K562 (cell line): ENCODE data around the gene NRARP. TPM values are rescaled to one million over a fixed set of nuclear protein-coding genes. Genes with fewer than 3 reads are reported as not detected.

Experiments used
- DDX20 ChIP-seq: fragments of 450-650 bp; IDR thresholded peaks from 2 replicates; pipeline ENCODE4 v1.6.1; 2016; ENCODE audit warnings: missing genetic modification characterization, low read depth, mild to moderate bottlenecking, missing compliant biosample characterization, moderate library complexity
- HEY1 ChIP-seq: fragments of 250-450 bp; sonication (Bioruptor Pico); IDR thresholded peaks from 2 replicates; pipeline ENCODE4 v1.5.0; 2020; ENCODE audit warnings: mild to moderate bottlenecking, moderate library complexity, borderline replicate concordance
- MAZ ChIP-seq, 2 experiments: fragments of 450-650 bp in 1 of 2; sonication (generic) in 1 of 2; formaldehyde crosslinking; IDR thresholded peaks in 1 of 2; conservative IDR thresholded peaks in 1 of 2; 2 replicates each; pipeline versions ENCODE4 v1.4.0 to v1.5.0; 2020; ENCODE audit warnings: mild to moderate bottlenecking in 1 of 2, missing genetic modification reagents in 1 of 2
- MYBL2 ChIP-seq, 2 experiments: fragments of 450-650 bp in 1 of 2; sonication (generic) in 1 of 2; formaldehyde crosslinking in 1 of 2; IDR thresholded peaks; 2 replicates each; pipeline versions ENCODE4 v1.6.1 to v1.8.1; 2017 to 2022; ENCODE audit warnings: borderline replicate concordance in 1 of 2, inconsistent platforms in 1 of 2, low read depth in 1 of 2, mild to moderate bottlenecking in 1 of 2, missing genetic modification reagents in 1 of 2, moderate library complexity in 1 of 2
- RBFOX2 ChIP-seq: fragments of 200-400 bp; formaldehyde crosslinking; IDR thresholded peaks from 2 replicates; pipeline ENCODE4 v1.6.1; 2017; ENCODE audit warnings: low read depth, mild to moderate bottlenecking, low read length, moderate library complexity
- TCF7L2 ChIP-seq: fragments of 150-350 bp; IDR thresholded peaks from 2 replicates; pipeline ENCODE4 v1.6.1; 2016; ENCODE audit warnings: low read depth, mild to moderate bottlenecking, low read length, moderate library complexity
- TFE3 ChIP-seq: fragments of 450-650 bp; formaldehyde crosslinking; IDR thresholded peaks from 2 replicates; pipeline ENCODE4 v1.4.0; 2020; ENCODE audit warnings: mild to moderate bottlenecking, mixed read lengths
- ZBTB33 ChIP-seq: sonication (generic); formaldehyde crosslinking; IDR thresholded peaks from 2 replicates; pipeline ENCODE4 v1.8.1; 2023; ENCODE audit warnings: mild to moderate bottlenecking, missing genetic modification reagents
- ZNF197 ChIP-seq: fragments of 200-800 bp; sonication (Bioruptor generic); IDR thresholded peaks from 2 replicates; pipeline ENCODE4 v1.6.1; 2016; ENCODE audit warnings: low read depth, missing genetic modification characterization, missing compliant biosample characterization
- ZNF518B ChIP-seq: fragments of 250-450 bp; sonication (Bioruptor Pico); IDR thresholded peaks from 2 replicates; pipeline ENCODE4 v1.5.0; 2021; ENCODE audit warnings: mild to moderate bottlenecking, moderate library complexity
- ZNF57 ChIP-seq: fragments of 450-650 bp; formaldehyde crosslinking; IDR thresholded peaks from 2 replicates; pipeline ENCODE4 v1.4.0; 2020; ENCODE audit warnings: mild to moderate bottlenecking, moderate library complexity
- polyA plus RNA-seq, 8 experiments: library from polyadenylated mRNA; depleted of rRNA in 4 of 8; stranded (reverse) in 5 of 8; unstranded in 3 of 8; fragments of >200 nt; fragmentation: Nextera tagmentation in 2 of 8; fragmentation: Illumina TruSeq in 1 of 8; extraction: Ambion mirVana in 2 of 8; extraction: Trizol in 1 of 8; gene quantifications; 2 replicates each; pipeline versions ENCODE4 v1.2.1 to v1.2.3, GENCODE V29; 2011 to 2014; ENCODE audit warnings: inconsistent platforms in 1 of 8, missing spikeins in 1 of 8
- total RNA-seq, 7 experiments: library from RNA; depleted of rRNA in 6 of 7; stranded (reverse); fragments of >200 nt in 6 of 7; fragmentation: Illumina TruSeq in 2 of 7; extraction: Trizol in 2 of 7; gene quantifications; 2 replicates each; pipeline versions ENCODE4 v1.2.1 to v1.2.3, GENCODE V29; 2011 to 2021; ENCODE audit warnings: low replicate concordance in 1 of 7

NRARP gene
- total and polyA plus RNA-seq, 9 of the 15 experiments (the other 6 are each of a cell fraction or from before 2014, with no cell fraction given), result 2.0 to 24.5 (median 7.2) TPM; not detected in 2

GRCh38 chr9:137262909-137263285 lies 39.2 kb downstream of the NRARP start (continued):
- TF ChIP-seq ZNF197 (CRISPR knock-in tag) (no peak), MAZ (CRISPR knock-in tag; conservative IDR thresholded peaks at IDR 0.05 in 1 of 2, IDR thresholded peaks at IDR 0.05 in 1 of 2) (no peak), TCF7L2 (no peak), HEY1 (CRISPR knock-in tag) (no peak), MYBL2 (IDR thresholded peaks at IDR 0.05; ENCODE audit: low read depth) (no peak), MYBL2 (CRISPR knock-in tag; IDR thresholded peaks at IDR 0.05; ENCODE audit: borderline replicate concordance) (no peak), RBFOX2 (peak; percentile 50), ZNF518B (no peak), TFE3 (CRISPR knock-in tag) (no peak), DDX20 (tag) (no peak), ZNF57 (CRISPR knock-in tag) (no peak), ZBTB33 (CRISPR knock-in tag) (peak; percentile 66; the same call in 1 of the 2 replicates)
